ENCODE data around the gene DTNB.

Gene DTNB

GRCh38 chr2:25618676-25619075, 54.7 kb downstream of the DTNB start (continued):
- TF ChIP-seq ZNF518A (tag by site-specific recombination; conservative IDR thresholded peaks at IDR 0.05; ENCODE audit: low read depth) (0 out of 2 replicates have a peak, but pooled peaks have one; percentile 7), SALL2 (tag by site-specific recombination; IDR thresholded peaks at IDR 0.05; ENCODE audit: borderline replicate concordance) (no peak), ZNF24 (tag by site-specific recombination; IDR thresholded peaks at IDR 0.05) (peak; percentile 83; the same call in 1 of the 2 replicates), ZXDB (tag by site-specific recombination; IDR thresholded peaks at IDR 0.05) (peak; percentile 65), KLF7 (tag by site-specific recombination; IDR thresholded peaks at IDR 0.05; ENCODE audit: borderline replicate concordance) (no peak), ZSCAN23 (tag by site-specific recombination; IDR thresholded peaks at IDR 0.05) (no peak), ZNF184 (tag by site-specific recombination; IDR thresholded peaks at IDR 0.05) (0 out of 2 replicates have a peak, but pooled peaks have one; percentile 11), ZNF366 (tag by site-specific recombination; conservative IDR thresholded peaks at IDR 0.05) (peak; percentile 90), SCRT2 (tag by site-specific recombination; IDR thresholded peaks at IDR 0.05) (peak; percentile 87), GLIS1 (tag by site-specific recombination; IDR thresholded peaks at IDR 0.05) (peak; percentile 84), ZNF311 (tag by site-specific recombination; IDR thresholded peaks at IDR 0.05; ENCODE audit: borderline replicate concordance) (no peak), ZNF169 (tag by site-specific recombination; IDR thresholded peaks at IDR 0.05) (no peak), BCL11A (tag by site-specific recombination; IDR thresholded peaks at IDR 0.05; ENCODE audit: low read depth) (peak; percentile 80), FEZF1 (tag by site-specific recombination; IDR thresholded peaks at IDR 0.05) (peak; percentile 69), ZNF335 (tag by site-specific recombination; conservative IDR thresholded peaks at IDR 0.05) (no peak), KLF8 (tag by site-specific recombination; IDR thresholded peaks at IDR 0.05) (peak; percentile 76; the same call in 1 of the 2 replicates), SP7 (tag by site-specific recombination; IDR thresholded peaks at IDR 0.05) (peak; percentile 96), TRIM28 (IDR thresholded peaks at IDR 0.05; ENCODE audit: borderline replicate concordance, low read length) (peak; percentile 35; the same call in 1 of the 2 replicates), PATZ1 (tag by site-specific recombination; IDR thresholded peaks at IDR 0.05) (peak; percentile 30; the same call in 1 of the 2 replicates), ZNF660 (tag by site-specific recombination; IDR thresholded peaks at IDR 0.05) (0 out of 2 replicates have a peak, but pooled peaks have one; percentile 38), ZNF423 (tag by site-specific recombination; IDR thresholded peaks at IDR 0.05) (no peak), ZNF510 (tag by site-specific recombination; IDR thresholded peaks at IDR 0.05; ENCODE audit: insufficient replicate concordance) (no peak), ZNF341 (tag by site-specific recombination; IDR thresholded peaks at IDR 0.05; ENCODE audit: low read depth) (no peak), ZEB2 (tag by site-specific recombination; IDR thresholded peaks at IDR 0.05) (peak; percentile 98), PRDM1 (tag by site-specific recombination; IDR thresholded peaks at IDR 0.05) (peak; percentile 43; the same call in 1 of the 2 replicates), ZBTB44 (tag by site-specific recombination; IDR thresholded peaks at IDR 0.05) (0 out of 2 replicates have a peak, but pooled peaks have one; percentile 56), WT1 (tag by site-specific recombination; IDR thresholded peaks at IDR 0.05) (peak; percentile 83), HOXC10 (CRISPR knock-in tag; IDR thresholded peaks at IDR 0.05) (no peak)
- TF ChIP-seq, protein P1, sequence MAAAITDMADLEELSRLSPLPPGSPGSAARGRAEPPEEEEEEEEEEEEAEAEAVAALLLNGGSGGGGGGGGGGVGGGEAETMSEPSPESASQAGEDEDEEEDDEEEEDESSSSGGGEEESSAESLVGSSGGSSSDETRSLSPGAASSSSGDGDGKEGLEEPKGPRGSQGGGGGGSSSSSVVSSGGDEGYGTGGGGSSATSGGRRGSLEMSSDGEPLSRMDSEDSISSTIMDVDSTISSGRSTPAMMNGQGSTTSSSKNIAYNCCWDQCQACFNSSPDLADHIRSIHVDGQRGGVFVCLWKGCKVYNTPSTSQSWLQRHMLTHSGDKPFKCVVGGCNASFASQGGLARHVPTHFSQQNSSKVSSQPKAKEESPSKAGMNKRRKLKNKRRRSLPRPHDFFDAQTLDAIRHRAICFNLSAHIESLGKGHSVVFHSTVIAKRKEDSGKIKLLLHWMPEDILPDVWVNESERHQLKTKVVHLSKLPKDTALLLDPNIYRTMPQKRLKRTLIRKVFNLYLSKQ (tag by site-specific recombination; IDR thresholded peaks at IDR 0.05; ENCODE audit: borderline replicate concordance) = no peak
- TF ChIP-seq, protein P2, sequence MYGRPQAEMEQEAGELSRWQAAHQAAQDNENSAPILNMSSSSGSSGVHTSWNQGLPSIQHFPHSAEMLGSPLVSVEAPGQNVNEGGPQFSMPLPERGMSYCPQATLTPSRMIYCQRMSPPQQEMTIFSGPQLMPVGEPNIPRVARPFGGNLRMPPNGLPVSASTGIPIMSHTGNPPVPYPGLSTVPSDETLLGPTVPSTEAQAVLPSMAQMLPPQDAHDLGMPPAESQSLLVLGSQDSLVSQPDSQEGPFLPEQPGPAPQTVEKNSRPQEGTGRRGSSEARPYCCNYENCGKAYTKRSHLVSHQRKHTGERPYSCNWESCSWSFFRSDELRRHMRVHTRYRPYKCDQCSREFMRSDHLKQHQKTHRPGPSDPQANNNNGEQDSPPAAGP (tag by site-specific recombination; IDR thresholded peaks at IDR 0.05) = no peak
